HepG2 (cell line): ENCODE results near the gene ANAPC2. TPM values are rescaled to one million over a fixed set of nuclear protein-coding genes. Genes with fewer than 3 reads are reported as not detected.

Experiments used
- DZIP1 ChIP-seq: sonication (generic); formaldehyde crosslinking; IDR thresholded peaks from 2 replicates; pipeline ENCODE4 v1.5.0; 2020; ENCODE audit warnings: mild to moderate bottlenecking, missing genetic modification reagents
- EEA1 ChIP-seq: sonication (generic); formaldehyde crosslinking; IDR thresholded peaks from 2 replicates; pipeline ENCODE4 v1.5.1; 2020; ENCODE audit warnings: mild to moderate bottlenecking, missing genetic modification reagents, borderline replicate concordance
- FOXO4 ChIP-seq: sonication (generic); formaldehyde crosslinking; conservative IDR thresholded peaks from 2 replicates; pipeline ENCODE4 v1.8.1; 2023; ENCODE audit warnings: missing genetic modification reagents
- HNF1A ChIP-seq, 2 experiments: sonication (generic) in 1 of 2; formaldehyde crosslinking in 1 of 2; IDR thresholded peaks; 2 replicates each; pipeline versions ENCODE4 v1.4.0 to v1.6.1; 2016 to 2020; ENCODE audit warnings: borderline replicate concordance in 1 of 2, low read depth in 1 of 2, mild to moderate bottlenecking in 1 of 2, missing genetic modification reagents in 1 of 2
- HNRNPLL ChIP-seq: fragments of 200-400 bp; formaldehyde crosslinking; IDR thresholded peaks from 2 replicates; pipeline ENCODE4 v1.6.1; 2017; ENCODE audit warnings: mild to moderate bottlenecking, low read depth, low read length; ENCODE audit not compliant: poor library complexity, severe bottlenecking
- MTF1 ChIP-seq: sonication (generic); formaldehyde crosslinking; IDR thresholded peaks from 2 replicates; pipeline ENCODE4 v1.5.0; 2020; ENCODE audit warnings: missing genetic modification reagents
- NFE2L2 ChIP-seq: fragments of 150-350 bp; IDR thresholded peaks from 2 replicates; pipeline ENCODE4 v1.6.1; 2014; ENCODE audit warnings: low read length
- PAWR ChIP-seq: sonication (generic); formaldehyde crosslinking; IDR thresholded peaks from 2 replicates; pipeline ENCODE4 v1.4.0; 2020; ENCODE audit warnings: missing genetic modification reagents, mild to moderate bottlenecking, borderline replicate concordance
- PAX8 ChIP-seq: sonication (generic); formaldehyde crosslinking; IDR thresholded peaks from 2 replicates; pipeline ENCODE4 v1.8.0; 2022; ENCODE audit warnings: mild to moderate bottlenecking, missing genetic modification reagents, borderline replicate concordance
- TBX2 ChIP-seq: sonication (generic); formaldehyde crosslinking; IDR thresholded peaks from 2 replicates; pipeline ENCODE4 v1.5.0; 2020; ENCODE audit warnings: missing genetic modification reagents, mild to moderate bottlenecking, borderline replicate concordance
- TCF7 ChIP-seq: sonication (generic); IDR thresholded peaks from 2 replicates; pipeline ENCODE4 v1.6.1; 2016; ENCODE audit warnings: antibody characterized with exemption, low read depth
- TFE3 ChIP-seq: IDR thresholded peaks from 2 replicates; pipeline ENCODE4 v1.6.1; 2016
- ZBTB38 ChIP-seq: sonication (generic); formaldehyde crosslinking; IDR thresholded peaks from 2 replicates; pipeline ENCODE4 v1.5.1; 2020; ENCODE audit warnings: mild to moderate bottlenecking, missing genetic modification reagents
- ZC3H4 ChIP-seq: sonication (generic); formaldehyde crosslinking; IDR thresholded peaks from 2 replicates; pipeline ENCODE4 v1.4.0; 2020; ENCODE audit warnings: missing genetic modification reagents, borderline replicate concordance
- ZNF496 ChIP-seq: sonication (generic); formaldehyde crosslinking; IDR thresholded peaks from 2 replicates; pipeline ENCODE4 v1.8.1; 2023; ENCODE audit warnings: mild to moderate bottlenecking, moderate library complexity, missing genetic modification reagents; ENCODE audit not compliant: insufficient replicate concordance
- ZNF569 ChIP-seq: sonication (generic); formaldehyde crosslinking; IDR thresholded peaks from 2 replicates; pipeline ENCODE4 v1.5.0; 2020; ENCODE audit warnings: mild to moderate bottlenecking, missing genetic modification reagents, moderate library complexity, borderline replicate concordance
- ZNF597 ChIP-seq: sonication (generic); formaldehyde crosslinking; IDR thresholded peaks from 2 replicates; pipeline ENCODE4 v1.5.0; 2020; ENCODE audit warnings: missing genetic modification reagents
- ZNF761 ChIP-seq: sonication (generic); formaldehyde crosslinking; conservative IDR thresholded peaks from 2 replicates; pipeline ENCODE4 v1.4.0; 2020; ENCODE audit warnings: mild to moderate bottlenecking, missing genetic modification reagents
- polyA plus RNA-seq, 8 experiments: library from polyadenylated mRNA; depleted of rRNA in 3 of 8; stranded (reverse) in 7 of 8; unstranded in 1 of 8; fragments of >200 nt; fragmentation: Illumina TruSeq in 4 of 8; extraction: Trizol in 4 of 8; gene quantifications; 2 replicates each; pipeline versions ENCODE4 v1.2.1 to v1.2.3, GENCODE V29; 2011 to 2016; ENCODE audit warnings: low read depth in 4 of 8, missing spikeins in 1 of 8, mixed read lengths in 1 of 8; ENCODE audit not compliant: insufficient read depth in 1 of 8
- total RNA-seq, 5 experiments: library from RNA; depleted of rRNA; stranded (reverse); fragments of >200 nt; fragmentation: Illumina TruSeq; extraction: Trizol; gene quantifications; 2 replicates each; pipeline ENCODE4 v1.2.3, GENCODE V29; 2016; ENCODE audit warnings: low read depth in 1 of 5

ANAPC2 gene
- total and polyA plus RNA-seq, 2 of the 13 experiments (the other 11 are each of a cell fraction or from before 2014, with no cell fraction given) = 12.3 to 15.4 TPM

- TF ChIP-seq ZNF597 (CRISPR knock-in tag) = no peak
- TF ChIP-seq TCF7 = no peak
- TF ChIP-seq ZNF496 = no peak
- 0 out of 2 replicates have a peak, but pooled peaks have one; percentile 20 for TF ChIP-seq TBX2 (CRISPR knock-in tag)
- no peak for TF ChIP-seq EEA1 (CRISPR knock-in tag)
- TF ChIP-seq ZNF569 = no peak
- TF ChIP-seq ZBTB38 (CRISPR knock-in tag) = peak; percentile 24; the same call in 1 of the 2 replicates
- no peak for TF ChIP-seq ZC3H4
- no peak; the same call in 1 of the 2 replicates for TF ChIP-seq ZNF761 (CRISPR knock-in tag)
- TF ChIP-seq TFE3 (CRISPR knock-in tag) = no peak
- no peak for TF ChIP-seq HNF1A (IDR thresholded peaks at IDR 0.05; ENCODE audit: low read depth)
- 0 out of 2 replicates have a peak, but pooled peaks have one; percentile 3 for TF ChIP-seq HNF1A (CRISPR knock-in tag; IDR thresholded peaks at IDR 0.05; ENCODE audit: borderline replicate concordance)
- TF ChIP-seq PAX8 (CRISPR knock-in tag) = no peak
- TF ChIP-seq DZIP1 (CRISPR knock-in tag) = no peak
- no peak for TF ChIP-seq MTF1 (CRISPR knock-in tag)
- no peak for TF ChIP-seq NFE2L2
- TF ChIP-seq FOXO4 (CRISPR knock-in tag) = no peak
- peak; percentile 12 for TF ChIP-seq HNRNPLL
- TF ChIP-seq PAWR (CRISPR knock-in tag) = no peak
Observed at GRCh38 chr9:137218212-137218753, 29.9 kb upstream of the ANAPC2 start (continued).
